Gastrocnemius medialis (tissue), 4 donors: ENCODE results near the gene PPM1D. TPM values are rescaled to one million over a fixed set of nuclear protein-coding genes. Genes with fewer than 3 reads are reported as not detected.
"Not testable (repeated sequence)": the region's sequence is repeated elsewhere in the genome, so short reads cannot be mapped to it uniquely, and the experiment has no call there.

Experiments used
- ATAC-seq, 2 donors: fragments of 150-250 bp; one replicate each; pipeline ENCODE4 v1.9.1; 2016
- DNase-seq, 2 donors: peaks; one replicate each; pipeline ENCODE4 v3.0.0-alpha.2; 2019
- H3K27ac ChIP-seq, 4 donors: fragments of 200-600 bp; sonication (generic); 1 replicate in 1 of 4; 2 replicates in 3 of 4; pipeline ENCODE4 v1.5.1; 2016 to 2018; ENCODE audit warnings: mild to moderate bottlenecking in 2 of 4, moderate library complexity in 1 of 4
- H3K27me3 ChIP-seq, 3 donors: fragments of 200-600 bp; sonication (generic) in 2 of 3; 1 replicate in 1 of 3; 2 replicates in 2 of 3; pipeline versions ENCODE4 v1.5.1 to v1.6.0; 2016 to 2019; ENCODE audit warnings: mild to moderate bottlenecking in 1 of 3, moderate library complexity in 1 of 3
- H3K36me3 ChIP-seq, 2 donors: fragments of 200-600 bp; sonication (generic) in 1 of 2; one replicate each; pipeline ENCODE4 v1.5.1; 2017 to 2018
- H3K4me1 ChIP-seq, 2 donors: fragments of 200-600 bp; sonication (generic) in 1 of 2; one replicate each; pipeline ENCODE4 v1.5.1; 2016 to 2017; ENCODE audit warnings: mild to moderate bottlenecking in 2 of 2
- H3K4me3 ChIP-seq, 4 donors: fragments of 200-600 bp; sonication (generic) in 3 of 4; 1 replicate in 1 of 4; 2 replicates in 3 of 4; pipeline ENCODE4 v1.5.1; 2016 to 2019; ENCODE audit warnings: mild to moderate bottlenecking in 2 of 4
- H3K9me3 ChIP-seq, 3 donors: fragments of 200-600 bp; sonication (generic) in 2 of 3; 1 replicate in 1 of 3; 2 replicates in 2 of 3; pipeline ENCODE4 v1.5.1; 2016 to 2019
- CTCF ChIP-seq, 5 experiments: fragments of 450-650 bp in 3 of 5; fragments of 200-600 bp in 2 of 5; sonication (generic) in 2 of 5; IDR thresholded peaks in 4 of 5; conservative IDR thresholded peaks in 1 of 5; 1 replicate in 4 of 5; 2 replicates in 1 of 5; pipeline ENCODE4 v1.5.1; 2016 to 2019; ENCODE audit warnings: antibody characterized with exemption in 5 of 5, mild to moderate bottlenecking in 3 of 5, moderate library complexity in 3 of 5
- POLR2A ChIP-seq, 2 donors: fragments of 450-650 bp; IDR thresholded peaks; one replicate each; pipeline ENCODE4 v1.6.1; 2017; ENCODE audit warnings: antibody characterized with exemption in 2 of 2, mild to moderate bottlenecking in 2 of 2, moderate library complexity in 2 of 2
- in situ Hi-C, 4 donors: fragments of 200-750 bp; cut with MboI; loops; one replicate each; pipeline versions ENCODE4 v1.15.0 to v1.8.0; 2017; ENCODE audit warnings: low sequenced_read_pairs in 4 of 4
- intact Hi-C: fragments of 100-400 bp; cut with DNase I; formaldehyde crosslinking; loops from one replicate; pipeline ENCODE4 v1.15.1; 2023; ENCODE audit warnings: low total_unique reads
- total RNA-seq, 4 donors: library from RNA; depleted of rRNA; stranded (reverse); fragments of >200 nt; gene quantifications; one replicate each; pipeline versions ENCODE4 v1.1.0 to v1.2.3, GENCODE V29; 2016

The PPM1D gene
- total RNA-seq = 10 to 100 TPM in 1 of 4 donors, 1 to 10 TPM in 3; 4.6 to 11.4 (median 9.2) TPM

- in situ Hi-C loops (no loop called here), intact Hi-C loops (loop anchor here (1.0 to 2.0 kb wide), 5 partner anchors 23 to 77 kb away; partner anchors contain the start of genes APPBP2 and BCAS3)
- TF ChIP-seq POLR2A (IDR thresholded peaks at IDR 0.05) (peak; percentile 98 to 99), CTCF (IDR thresholded peaks at IDR 0.05 in 4 of 5, conservative IDR thresholded peaks at IDR 0.05 in 1 of 5) (peak in 2 of 5 experiments; percentile 13 to 20)
- Histone ChIP-seq H3K27me3 (no peaks in the 10 kb centered on the region), H3K4me3 (peak within 1 kb of the TSS; percentile 87 to 96 (median 91)), H3K27ac (peak within 1 kb of the TSS; percentile 95 to 98 (median 98)), H3K9me3 (no peaks in the 10 kb centered on the region), H3K4me1 (peaks cover 30% of the 10 kb centered on the region in 2 donors), H3K36me3 (no peaks in the 10 kb centered on the region)
- peak; percentile 89 to 92 for ATAC-seq
- peak; percentile 98 to 99 for DNase-seq
Observed at GRCh38 chr17:60599620-60600489, at the start of gene PPM1D. Gene PPM1D (plus strand): TSS chr17:60600193. CDS start chr17:60600415, 222 bp downstream.

- H3K9me3 ChIP-seq, H3K4me3 ChIP-seq, intact Hi-C loops, H3K27ac ChIP-seq, DNase-seq, in situ Hi-C loops, H3K36me3 ChIP-seq, ATAC-seq, H3K4me1 ChIP-seq, H3K27me3 ChIP-seq: not testable (repeated sequence)
Observed at GRCh38 chr17:60552255-60552654, 47.7 kb upstream of the PPM1D start.

- no peaks in the 10 kb centered on the region for H3K36me3 ChIP-seq
- H3K9me3 ChIP-seq = no peaks in the 10 kb centered on the region
- H3K4me1 ChIP-seq = no peaks in the 10 kb centered on the region
- TF ChIP-seq CTCF (IDR thresholded peaks at IDR 0.05 in 4 of 5, conservative IDR thresholded peaks at IDR 0.05 in 1 of 5) = no peak
- TF ChIP-seq POLR2A (IDR thresholded peaks at IDR 0.05) = no peak
- in situ Hi-C loops (no loop called here), intact Hi-C loops (no loop called here)
- DNase-seq = no peak
- no peak overlapping the region for H3K4me3 ChIP-seq
- ATAC-seq = no peak
- H3K27ac ChIP-seq = no peak overlapping the region
- H3K27me3 ChIP-seq = no peaks in the 10 kb centered on the region
Observed at GRCh38 chr17:60554377-60554788, 45.6 kb upstream of the PPM1D start.

- no peaks in the 10 kb centered on the region for H3K36me3 ChIP-seq
- H3K4me1 ChIP-seq = no peaks in the 10 kb centered on the region
- intact Hi-C loops = no loop called here
- H3K27me3 ChIP-seq = no peaks in the 10 kb centered on the region
- in situ Hi-C loops = no loop called here
- no peaks in the 10 kb centered on the region for H3K9me3 ChIP-seq
- no peak overlapping the region for H3K4me3 ChIP-seq
- TF ChIP-seq CTCF (IDR thresholded peaks at IDR 0.05 in 4 of 5, conservative IDR thresholded peaks at IDR 0.05 in 1 of 5) (no peak), POLR2A (IDR thresholded peaks at IDR 0.05) (no peak)
- no peak overlapping the region for H3K27ac ChIP-seq
- DNase-seq = no peak
- no peak for ATAC-seq
Observed at GRCh38 chr17:60555786-60556185, 44.2 kb upstream of the PPM1D start.

GRCh38 chr17:60557805-60558204, 42.2 kb upstream of the PPM1D start:
- intact Hi-C loops = no loop called here
- Histone ChIP-seq H3K9me3 (no peaks in the 10 kb centered on the region), H3K27me3 (no peaks in the 10 kb centered on the region), H3K4me3 (no peak overlapping the region), H3K36me3 (no peaks in the 10 kb centered on the region), H3K27ac (no peak overlapping the region), H3K4me1 (no peaks in the 10 kb centered on the region)
- ATAC-seq (no peak), DNase-seq (no peak)
- no peak for TF ChIP-seq POLR2A (IDR thresholded peaks at IDR 0.05)
- no peak for TF ChIP-seq CTCF (IDR thresholded peaks at IDR 0.05 in 4 of 5, conservative IDR thresholded peaks at IDR 0.05 in 1 of 5)
- in situ Hi-C loops = no loop called here
